HCT116 (cell line): ENCODE data around the gene DAP. TPM values are rescaled to one million over a fixed set of nuclear protein-coding genes. Genes with fewer than 3 reads are reported as not detected.

Source experiments
- ATAC-seq: fragments of 200-7000 bp; cut with Tn5 transposase; 2 replicates; pipeline ENCODE4 v1.9.1; 2020; ENCODE audit warnings: mild to moderate bottlenecking, moderate library complexity
- BruUV-seq: library from RNA; stranded (reverse); fragments of 400-500 nt; replicated peaks from 2 replicates; lab custom pipeline; 2021; lab: Mats Ljungman, UMichigan
- CTCF ChIA-PET: fragments of 300-600 bp; sonication (Branson Sonifier 250); formaldehyde crosslinking; loops from one replicate; lab custom pipeline; 2021; ENCODE audit warnings: antibody characterized with exemption; lab: Charles Lee
- POLR2A ChIA-PET: fragments of 300-600, 350-600 bp; sonication (Branson Sonifier 250); formaldehyde crosslinking; loops from one replicate; lab custom pipeline; 2021; ENCODE audit warnings: antibody characterized with exemption; lab: Charles Lee
- RAD21 ChIA-PET, 2 experiments: fragments of 300-600 bp; sonication (Branson Sonifier 250); formaldehyde crosslinking; loops; one replicate each; lab custom pipeline; 2023; ENCODE audit warnings: low total read pairs in 2 of 2; ENCODE audit not compliant: uncharacterized antibody in 2 of 2, unreplicated experiment in 2 of 2, low non-redundant PET in 1 of 2; lab: Charles Lee
- DNase-seq: peaks from one replicate; pipeline ENCODE4 v3.0.0-alpha.2; 2010; ENCODE audit warnings: low read depth, low spot score
- H2AFZ ChIP-seq: fragments of 200-600 bp; shearing (Covaris generic), sonication (generic); 2 replicates; pipeline ENCODE4 v1.6.1; 2017; ENCODE audit warnings: low read depth, mixed run types, mixed read lengths, antibody characterized with exemption, low read length; ENCODE audit not compliant: poor library complexity, severe bottlenecking
- H3K27ac ChIP-seq: 2 replicates; pipeline ENCODE4 v1.5.1; 2012; ENCODE audit warnings: low read depth, low read length
- H3K27me3 ChIP-seq: fragments of 200-600 bp; sonication (generic); 2 replicates; pipeline ENCODE4 v1.6.1; 2016; ENCODE audit warnings: mixed run types, low read length, mixed read lengths; ENCODE audit not compliant: insufficient read depth
- H3K36me3 ChIP-seq, 2 experiments: fragments of 200-500 bp in 1 of 2; fragments of 200-600 bp in 1 of 2; sonication (Bioruptor generic) in 1 of 2; sonication (generic) in 1 of 2; 2 replicates each; pipeline versions ENCODE4 v1.5.1 to v1.6.1; 2014 to 2016; ENCODE audit warnings: low read length in 2 of 2, inconsistent platforms in 1 of 2, mixed read lengths in 1 of 2, mixed run types in 1 of 2; ENCODE audit not compliant: insufficient read depth in 2 of 2, control insufficient read depth in 1 of 2
- H3K4me1 ChIP-seq, 2 experiments: fragments of 200-600 bp in 1 of 2; sonication (generic) in 1 of 2; 2 replicates each; pipeline versions ENCODE4 v1.5.1 to v1.6.1; 2012 to 2017; ENCODE audit warnings: low read length in 2 of 2, inconsistent platforms in 1 of 2, mild to moderate bottlenecking in 1 of 2, mixed read lengths in 1 of 2, mixed run types in 1 of 2, moderate library complexity in 1 of 2; ENCODE audit not compliant: insufficient read depth in 2 of 2, control insufficient read depth in 1 of 2
- H3K4me2 ChIP-seq: fragments of 200-600 bp; sonication (generic); 2 replicates; pipeline ENCODE4 v1.6.1; 2017; ENCODE audit warnings: mixed run types, low read length, mixed read lengths
- H3K4me3 ChIP-seq, 2 experiments: fragments of 200-600 bp in 1 of 2; sonication (generic) in 1 of 2; replicated peaks in 1 of 2; 2 replicates each; pipeline ENCODE4 v1.5.1; 2011 to 2016; ENCODE audit warnings: low read length in 2 of 2, control low read depth in 1 of 2, low read depth in 1 of 2, mild to moderate bottlenecking in 1 of 2, mixed read lengths in 1 of 2, mixed run types in 1 of 2
- H3K79me2 ChIP-seq: fragments of 200-600 bp; sonication (generic); 2 replicates; pipeline ENCODE4 v1.6.1; 2017; ENCODE audit warnings: mild to moderate bottlenecking, mixed run types, low read length, moderate library complexity, mixed read lengths; ENCODE audit not compliant: insufficient read depth
- H3K9ac ChIP-seq: fragments of 200-600 bp; sonication (generic); 2 replicates; pipeline ENCODE4 v1.6.1; 2016; ENCODE audit warnings: low read length, mixed read lengths
- H3K9me2 ChIP-seq: fragments of 200-600 bp; sonication (generic), shearing (Covaris generic); 2 replicates; pipeline ENCODE4 v1.6.1; 2017; ENCODE audit warnings: mixed run types, mild to moderate bottlenecking, moderate library complexity; ENCODE audit not compliant: insufficient read depth
- H3K9me3 ChIP-seq, 2 experiments: fragments of 200-500 bp in 1 of 2; fragments of 200-600 bp in 1 of 2; sonication (Bioruptor generic) in 1 of 2; sonication (generic) in 1 of 2; 2 replicates each; pipeline ENCODE4 v1.6.1; 2014 to 2017; ENCODE audit warnings: low read length in 2 of 2, mixed read lengths in 2 of 2, inconsistent platforms in 1 of 2, low read depth in 1 of 2, mild to moderate bottlenecking in 1 of 2, mixed run types in 1 of 2, moderate library complexity in 1 of 2; ENCODE audit not compliant: control insufficient read depth in 1 of 2, insufficient read depth in 1 of 2
- H4K20me1 ChIP-seq: fragments of 200-600 bp; sonication (generic), shearing (Covaris generic); 2 replicates; pipeline ENCODE4 v1.6.1; 2017; ENCODE audit warnings: mixed run types, mild to moderate bottlenecking, moderate library complexity; ENCODE audit not compliant: insufficient read depth
- CEBPB ChIP-seq: IDR thresholded peaks from 2 replicates; pipeline ENCODE4 v1.6.1; 2012; ENCODE audit warnings: low read depth
- EGR1 ChIP-seq: IDR thresholded peaks from 2 replicates; pipeline ENCODE4 v1.6.1; 2012; ENCODE audit warnings: low read depth
- ELF1 ChIP-seq: IDR thresholded peaks from 2 replicates; pipeline ENCODE4 v1.6.1; 2012; ENCODE audit warnings: low read depth, borderline replicate concordance
- EZH2 ChIP-seq: fragments of 200-600 bp; sonication (generic); IDR thresholded peaks from 2 replicates; pipeline ENCODE4 v1.6.1; 2017; ENCODE audit warnings: antibody characterized with exemption, mixed run types
- RAD21 ChIP-seq: IDR thresholded peaks from 2 replicates; pipeline ENCODE4 v1.6.1; 2012; ENCODE audit warnings: low read depth, mild to moderate bottlenecking
- SIN3A ChIP-seq: IDR thresholded peaks from 2 replicates; pipeline ENCODE4 v1.6.1; 2012; ENCODE audit warnings: low read depth
- SP1 ChIP-seq: IDR thresholded peaks from 2 replicates; pipeline ENCODE4 v1.6.1; 2012; ENCODE audit warnings: low read depth
- SRF ChIP-seq: IDR thresholded peaks from 2 replicates; pipeline ENCODE4 v1.6.1; 2012; ENCODE audit warnings: low read depth
- YY1 ChIP-seq: IDR thresholded peaks from 2 replicates; pipeline ENCODE4 v1.6.1; 2011; ENCODE audit warnings: low read length, low read depth, moderate library complexity, mild to moderate bottlenecking; ENCODE audit not compliant: insufficient replicate concordance; ENCODE audit errors: extremely low read depth
- ZBTB33 ChIP-seq: IDR thresholded peaks from 2 replicates; pipeline ENCODE4 v1.6.1; 2011; ENCODE audit warnings: mild to moderate bottlenecking, low read length, moderate library complexity; ENCODE audit not compliant: insufficient replicate concordance; ENCODE audit errors: extremely low read depth
- intact Hi-C: fragments of 100-400 bp; cut with micrococcal nuclease; formaldehyde crosslinking; loops from 2 replicates; pipeline ENCODE4 v1.10.0; 2022
- total RNA-seq: library from RNA; stranded (reverse); gene quantifications from one replicate; pipeline ENCODE4 v1.2.1, GENCODE V29; 2021; ENCODE audit not compliant: unreplicated experiment

Gene DAP
- total RNA-seq, 1 experiment from 2014 or later: 59.1 TPM

DNA sequence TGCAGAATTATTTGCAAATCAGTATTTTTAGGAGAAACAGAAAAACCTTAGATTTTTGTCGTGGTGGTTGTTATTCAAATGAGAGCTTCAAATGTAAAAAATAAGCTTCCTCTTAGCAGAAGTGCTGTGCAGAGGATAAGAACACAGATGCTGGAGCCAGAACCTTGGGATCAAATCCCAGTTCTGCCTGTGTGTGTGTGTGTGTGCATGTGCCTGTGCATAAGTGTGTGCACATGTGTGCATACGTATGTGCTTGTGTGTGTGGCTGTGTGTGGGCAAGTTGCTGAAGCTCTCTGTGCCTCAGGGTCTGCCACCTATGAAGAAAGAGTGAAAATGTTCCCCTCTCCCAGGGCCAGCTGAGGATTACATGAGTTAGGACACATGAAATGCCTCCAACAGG is 8.6 kb downstream of the DAP start:
- H3K4me1 ChIP-seq: no peaks in the 10 kb centered on the region
- H2AFZ ChIP-seq: no peak overlapping the region
- H3K79me2 ChIP-seq: peaks cover 83% of the 10 kb centered on the region
- no peak overlapping the region for H3K27ac ChIP-seq
- no peak for DNase-seq
- ChIA-PET RAD21 (no interaction called here), POLR2A (no interaction called here), CTCF (no interaction called here)
- no TSS peak for BruUV-seq
- TF ChIP-seq SRF: no peak
- TF ChIP-seq CEBPB: no peak
- TF ChIP-seq ELF1: no peak
- TF ChIP-seq EGR1: no peak
- TF ChIP-seq YY1: no peak
- TF ChIP-seq ZBTB33: no peak
- no peak for TF ChIP-seq SIN3A
- no peak for TF ChIP-seq RAD21
- no peak for TF ChIP-seq SP1
- TF ChIP-seq EZH2: no peak
- H3K27me3 ChIP-seq: no peaks in the 10 kb centered on the region
- no peaks in the 10 kb centered on the region for H4K20me1 ChIP-seq
- H3K9ac ChIP-seq: no peak overlapping the region
- no peak for ATAC-seq
- H3K4me3 ChIP-seq: no peak overlapping the region
- intact Hi-C loops: no loop called here
- no peak overlapping the region for H3K4me2 ChIP-seq
- no peaks in the 10 kb centered on the region for H3K9me2 ChIP-seq
- no peaks in the 10 kb centered on the region for H3K9me3 ChIP-seq
- H3K36me3 ChIP-seq: peaks cover 3 to 6% of the 10 kb centered on the region in 2 experiments; a peak in 3 of 4 replicates
